DMS114 treated with DMSO at 0.1 percent for 48 hours (cell line): ENCODE measurements around the gene SCGB3A2.
"Not testable (repeated sequence)": the region's sequence is repeated elsewhere in the genome, so short reads cannot be mapped to it uniquely, and the experiment has no call there.

ENCODE experiments used
- DNase-seq: peaks from one replicate; lab custom pipeline; 2025; ENCODE audit not compliant: unreplicated experiment; lab: John Stamatoyannopoulos, UW

SCGB3A2 gene

DNA sequence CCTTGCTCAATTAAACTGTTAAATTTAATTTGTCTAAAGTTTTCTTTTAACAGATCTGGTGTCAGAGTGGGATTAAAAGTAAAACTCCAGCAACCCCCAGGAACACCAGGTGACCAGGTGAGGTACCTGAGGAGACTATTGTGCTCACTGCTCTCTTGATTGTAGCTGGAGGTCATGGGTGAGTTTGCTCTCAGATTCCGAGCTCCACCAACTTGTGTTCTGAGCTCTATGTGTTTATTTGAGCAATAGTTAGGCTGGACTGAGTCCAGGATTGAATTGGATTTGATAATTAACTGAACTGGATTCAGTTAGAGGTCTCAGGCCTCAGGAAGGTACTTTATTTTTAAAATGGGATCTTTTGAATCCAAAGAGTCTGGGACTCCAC lies 17.9 kb upstream of the SCGB3A2 start:
- DNase-seq: no peak

DNA sequence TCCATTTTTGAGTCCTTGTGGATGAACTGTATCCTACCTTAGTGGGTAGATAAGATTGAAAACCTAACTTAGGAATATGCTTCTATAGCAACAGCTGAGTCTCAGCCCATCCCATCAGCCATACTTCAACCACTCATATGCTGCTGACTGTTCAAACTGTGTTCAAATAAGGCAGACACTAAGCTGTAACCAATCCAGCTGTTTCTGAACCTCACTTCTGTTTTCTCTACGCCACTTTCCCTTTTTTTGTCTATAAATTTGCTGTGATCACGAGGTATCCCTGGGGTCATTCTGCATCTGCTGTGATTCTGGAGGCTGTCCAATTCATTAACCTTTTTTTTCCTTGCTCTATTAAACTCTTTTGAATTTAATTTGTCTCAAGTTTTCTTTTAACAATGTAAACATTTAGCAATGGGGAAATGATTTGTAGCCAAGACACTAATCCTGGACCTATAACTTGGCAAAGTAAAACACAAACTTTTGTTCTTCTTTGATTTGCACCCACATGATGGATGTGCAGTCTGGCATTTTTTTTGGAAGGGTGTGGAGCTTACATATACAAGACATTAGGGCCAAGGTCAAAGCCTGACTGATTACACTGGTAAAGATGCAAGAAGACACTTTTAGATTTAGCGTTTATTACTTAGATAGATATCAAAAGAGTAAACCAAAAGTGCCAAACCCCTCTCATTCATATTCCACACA lies 14.9 kb upstream of the SCGB3A2 start:
- DNase-seq: no peak

- no peak for DNase-seq
Measured at GRCh38 chr5:147869112-147869511, 9.4 kb upstream of the SCGB3A2 start.

DNA sequence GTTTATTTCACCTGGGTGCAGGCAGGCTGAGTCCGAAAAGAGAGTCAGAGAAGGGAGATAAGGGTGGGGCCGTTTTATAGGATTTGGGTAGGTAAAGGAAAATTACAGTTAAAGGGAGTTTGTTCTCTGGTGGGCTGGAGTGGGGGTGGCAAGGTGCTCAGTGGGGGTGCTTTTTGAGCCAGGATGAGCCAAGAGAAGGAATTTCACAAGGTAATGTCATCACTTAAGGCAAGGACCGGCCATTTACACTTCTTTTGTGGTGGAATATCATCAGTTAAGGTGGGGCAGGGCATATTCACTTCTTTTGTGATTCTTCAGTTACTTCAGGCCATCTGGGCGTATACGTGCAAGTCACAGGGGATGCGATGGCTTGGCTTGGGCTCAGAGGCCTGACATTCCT lies 8.6 kb upstream of the SCGB3A2 start:
- not testable (repeated sequence) for DNase-seq

GRCh38 chr5:147871980-147872549 lies 6.4 kb upstream of the SCGB3A2 start:
- DNase-seq: not testable (repeated sequence)

DNA sequence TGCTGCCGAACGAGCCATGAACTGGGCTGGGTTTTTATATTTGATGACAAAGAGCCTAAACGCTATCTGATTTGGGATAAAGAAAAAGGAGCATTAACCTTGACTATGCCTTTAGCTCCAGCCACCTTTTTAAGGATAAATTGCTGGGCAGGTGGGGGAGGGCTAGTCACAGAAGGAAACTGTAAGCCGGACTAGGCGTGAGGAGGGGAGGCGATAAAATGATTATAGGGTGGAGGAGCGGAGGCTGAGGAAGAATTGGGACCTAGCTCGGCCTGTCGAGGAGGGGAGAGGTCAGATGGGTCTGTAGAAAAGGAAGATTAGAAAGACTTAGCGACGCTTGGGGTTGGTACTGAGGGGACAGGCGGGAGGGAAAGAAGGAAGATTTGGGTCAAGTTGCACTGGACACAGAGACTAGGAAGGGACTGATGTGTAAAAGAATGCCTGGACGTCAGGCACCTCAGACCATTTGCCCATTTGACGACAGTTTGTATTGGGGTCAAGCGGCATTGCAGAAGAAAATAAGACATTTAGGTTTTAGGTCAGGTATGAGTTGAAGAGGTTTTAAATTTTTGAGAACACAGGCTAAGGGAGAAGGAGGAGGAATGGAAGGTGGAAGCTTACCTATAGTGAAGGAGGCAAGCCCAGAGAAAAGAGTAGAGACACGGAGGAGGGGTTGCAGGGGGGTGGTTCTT lies 5.6 kb upstream of the SCGB3A2 start:
- not testable (repeated sequence) for DNase-seq

DNA sequence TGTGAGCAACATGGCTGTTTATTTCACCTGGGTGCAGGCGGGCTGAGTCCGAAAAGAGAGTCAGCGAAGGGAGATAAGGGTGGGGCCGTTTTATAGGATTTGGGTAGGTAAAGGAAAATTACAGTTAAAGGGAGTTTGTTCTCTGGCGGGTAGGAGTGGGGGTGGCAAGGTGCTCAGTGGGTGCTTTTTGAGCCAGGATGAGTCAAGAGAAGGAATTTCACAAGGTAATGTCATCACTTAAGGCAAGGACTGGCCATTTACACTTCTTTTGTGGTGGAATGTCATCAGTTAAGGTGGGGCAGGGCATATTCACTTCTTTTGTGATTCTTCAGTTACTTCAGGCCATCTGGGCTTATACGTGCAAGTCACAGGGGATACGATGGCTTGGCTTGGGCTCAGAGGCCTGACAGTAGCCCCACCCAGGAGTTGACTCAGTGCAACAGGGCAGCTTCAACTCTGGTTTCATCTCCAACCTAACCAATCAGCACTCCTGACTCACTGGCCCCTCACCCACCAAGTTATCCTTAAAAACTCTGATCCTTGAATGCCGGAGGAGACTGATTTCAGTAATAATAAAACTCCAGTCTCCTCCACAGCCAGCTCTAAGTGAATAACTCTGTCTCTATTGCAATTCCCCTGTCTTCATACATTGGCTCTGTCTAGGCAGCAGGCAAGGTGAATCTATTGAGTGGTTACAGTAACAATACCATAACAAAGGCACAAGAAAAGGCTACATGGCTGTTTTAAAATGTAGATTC lies 4.2 kb upstream of the SCGB3A2 start:
- DNase-seq: not testable (repeated sequence)

GRCh38 chr5:147874910-147875367 lies 3.6 kb upstream of the SCGB3A2 start:
- DNase-seq: no peak

DNA sequence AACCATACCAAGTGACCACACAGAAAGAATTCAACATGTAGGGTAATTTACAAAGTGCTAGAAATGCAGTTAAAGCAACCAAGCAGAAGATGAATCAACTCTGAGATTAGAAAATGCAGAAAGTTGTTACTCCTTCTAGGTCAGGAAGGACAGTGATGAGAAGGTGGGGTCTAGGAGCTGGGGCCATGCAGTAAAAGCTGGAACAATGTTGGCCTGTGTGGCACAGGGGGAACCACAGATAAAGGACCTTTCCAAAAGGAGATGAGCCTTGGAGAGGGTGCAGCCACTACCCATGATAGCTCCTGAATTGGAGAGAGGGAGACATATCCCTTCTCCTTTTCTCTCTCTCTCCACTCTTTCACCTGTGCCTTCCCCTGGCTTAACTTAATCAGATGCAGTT lies 2.4 kb upstream of the SCGB3A2 start:
- no peak for DNase-seq

DNA sequence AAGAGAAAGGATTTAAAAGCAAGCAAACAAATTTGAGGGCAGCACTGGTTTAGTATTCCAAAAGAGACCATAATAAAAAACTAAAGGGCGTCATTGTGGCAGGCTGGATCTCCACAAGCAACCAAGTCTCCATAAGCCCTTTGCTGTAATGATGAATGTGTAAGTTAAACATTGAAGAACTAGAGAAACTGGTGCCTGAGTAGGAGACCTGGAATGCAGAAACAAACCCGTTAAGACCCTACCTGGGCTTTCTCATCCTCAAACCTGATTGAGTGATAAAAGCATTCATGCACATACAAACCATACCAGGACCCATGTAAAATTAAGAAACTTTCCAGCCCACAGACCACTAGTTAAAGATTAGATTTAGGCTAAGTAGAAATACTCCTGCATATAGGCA lies 1.9 kb upstream of the SCGB3A2 start:
- no peak for DNase-seq

- DNase-seq: no peak
Measured at GRCh38 chr5:147879784-147880183, 1.3 kb downstream of the SCGB3A2 start.

DNA sequence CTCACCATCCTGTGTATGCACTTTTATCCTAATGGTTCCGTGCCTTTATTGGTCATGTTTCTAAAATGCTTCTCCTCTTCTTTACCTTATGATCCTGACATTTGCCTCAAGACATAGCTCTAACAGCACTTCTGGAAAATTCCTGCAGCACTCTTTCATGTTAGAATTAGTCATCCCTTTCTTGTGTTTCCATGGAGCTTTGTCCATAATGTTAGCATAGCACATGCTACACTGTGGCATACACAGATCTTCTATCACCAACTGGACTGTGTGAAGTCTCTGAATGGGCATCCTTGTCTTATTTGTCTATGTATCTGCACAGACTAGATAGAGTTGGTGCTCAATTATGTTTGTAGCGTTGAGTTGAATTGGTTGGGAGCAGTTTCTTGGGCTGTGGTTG lies 2.0 kb downstream of the SCGB3A2 start:
- no peak for DNase-seq

- DNase-seq: no peak
Measured at GRCh38 chr5:147882586-147883313, 4.2 kb downstream of the SCGB3A2 start.

DNA sequence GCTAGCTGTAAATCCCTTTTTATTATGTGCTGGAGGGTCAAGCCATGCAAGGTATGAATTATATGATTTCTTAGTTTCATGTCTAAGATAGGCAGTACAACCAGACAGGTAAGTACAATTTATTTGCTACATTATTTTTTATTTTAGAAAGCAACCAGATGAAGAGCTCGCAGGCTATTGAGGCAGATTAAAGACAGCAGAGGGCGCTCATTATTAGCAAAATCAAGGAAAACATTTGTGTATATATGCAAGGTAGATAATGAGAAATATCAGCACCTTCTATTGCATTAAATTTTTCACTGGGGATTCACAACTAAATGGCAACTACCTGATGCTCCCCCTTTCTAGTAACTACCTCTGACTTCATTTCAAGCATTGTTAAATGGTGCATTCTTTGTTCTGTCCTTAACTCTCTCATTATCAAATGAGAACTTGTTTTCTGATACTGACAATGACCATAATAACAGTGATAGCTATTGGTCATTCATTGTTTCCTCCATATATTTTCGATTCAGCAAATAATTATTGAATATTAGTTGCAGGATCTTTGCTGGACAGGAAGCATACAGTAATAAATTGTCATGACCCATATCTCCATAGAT lies 8.6 kb downstream of the SCGB3A2 start:
- peak; percentile 29 for DNase-seq

DNA sequence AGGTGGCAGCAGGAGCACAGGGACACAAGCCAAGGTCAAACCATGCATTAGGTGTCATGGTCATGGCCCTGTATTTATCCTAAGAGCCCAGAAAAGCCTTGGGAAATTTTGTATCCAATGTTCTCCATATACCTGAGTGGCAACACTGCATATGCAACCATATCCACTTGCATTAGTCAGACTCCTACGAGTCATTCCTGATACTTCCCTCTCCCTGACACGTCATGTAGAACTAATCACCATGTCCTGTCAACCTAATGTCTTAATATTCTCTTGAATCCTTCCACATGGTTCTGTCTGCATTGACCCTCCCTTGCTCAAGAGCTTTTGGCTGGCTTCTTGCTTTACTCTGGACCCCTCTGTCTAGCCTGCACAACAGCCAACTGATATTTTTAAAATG lies 9.4 kb downstream of the SCGB3A2 start:
- DNase-seq: no peak

GRCh38 chr5:147892696-147893296 lies 14.3 kb downstream of the SCGB3A2 start:
- no peak for DNase-seq

GRCh38 chr5:147893820-147894219 lies 15.3 kb downstream of the SCGB3A2 start:
- no peak for DNase-seq

- no peak for DNase-seq
Measured at GRCh38 chr5:147895864-147896263, 17.4 kb downstream of the SCGB3A2 start.

- DNase-seq: no peak
Measured at GRCh38 chr5:147898875-147899401, 20.4 kb downstream of the SCGB3A2 start.

GRCh38 chr5:147901599-147902039 lies 23.1 kb downstream of the SCGB3A2 start:
- DNase-seq: no peak
